Vagina (tissue), 2 donors: ENCODE data around the gene BUD23.

Source experiments
- POLR2A ChIP-seq, 2 donors: fragments of 450-650 bp; IDR thresholded peaks; one replicate each; pipeline ENCODE4 v1.6.1; 2017; ENCODE audit warnings: antibody characterized with exemption in 2 of 2, mild to moderate bottlenecking in 2 of 2, moderate library complexity in 2 of 2
- POLR2AphosphoS5 ChIP-seq, 2 donors: sonication (generic); formaldehyde crosslinking; IDR thresholded peaks; one replicate each; pipeline ENCODE4 v1.9.0; 2017; ENCODE audit warnings: antibody characterized with exemption in 2 of 2, mild to moderate bottlenecking in 2 of 2, low read depth in 1 of 2; ENCODE audit not compliant: insufficient read depth in 1 of 2
- TF ChIP-seq, protein P1 (sequence below), 3 experiments: fragments of 450-650 bp in 2 of 3; fragments of 200-600 bp in 1 of 3; sonication (generic) in 1 of 3; IDR thresholded peaks; one replicate each; pipeline ENCODE4 v1.5.1; 2017 to 2019; ENCODE audit warnings: antibody characterized with exemption in 3 of 3, mild to moderate bottlenecking in 2 of 3, moderate library complexity in 2 of 3

DNA sequence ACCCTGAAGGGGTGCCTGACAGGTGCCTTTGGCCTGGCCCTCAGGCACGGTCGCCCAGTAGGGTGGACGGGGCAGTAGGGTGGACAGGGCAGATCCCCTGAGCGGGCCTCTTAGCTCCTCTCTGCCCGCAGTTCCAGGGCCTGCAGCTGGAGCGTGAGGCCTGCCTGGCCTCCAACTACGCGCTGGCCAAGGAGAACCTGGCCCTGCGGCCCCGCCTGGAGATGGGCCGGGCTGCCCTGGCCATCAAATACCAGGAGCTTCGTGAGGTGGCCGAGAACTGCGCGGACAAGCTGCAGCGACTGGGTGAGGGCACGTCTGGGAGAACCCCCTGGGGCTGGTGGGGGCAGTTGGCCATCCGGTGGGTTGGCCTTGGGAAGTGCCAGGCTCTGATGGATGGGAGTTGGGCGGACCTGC, 14.1 kb upstream of the BUD23 start:
- TF ChIP-seq, protein P1, sequence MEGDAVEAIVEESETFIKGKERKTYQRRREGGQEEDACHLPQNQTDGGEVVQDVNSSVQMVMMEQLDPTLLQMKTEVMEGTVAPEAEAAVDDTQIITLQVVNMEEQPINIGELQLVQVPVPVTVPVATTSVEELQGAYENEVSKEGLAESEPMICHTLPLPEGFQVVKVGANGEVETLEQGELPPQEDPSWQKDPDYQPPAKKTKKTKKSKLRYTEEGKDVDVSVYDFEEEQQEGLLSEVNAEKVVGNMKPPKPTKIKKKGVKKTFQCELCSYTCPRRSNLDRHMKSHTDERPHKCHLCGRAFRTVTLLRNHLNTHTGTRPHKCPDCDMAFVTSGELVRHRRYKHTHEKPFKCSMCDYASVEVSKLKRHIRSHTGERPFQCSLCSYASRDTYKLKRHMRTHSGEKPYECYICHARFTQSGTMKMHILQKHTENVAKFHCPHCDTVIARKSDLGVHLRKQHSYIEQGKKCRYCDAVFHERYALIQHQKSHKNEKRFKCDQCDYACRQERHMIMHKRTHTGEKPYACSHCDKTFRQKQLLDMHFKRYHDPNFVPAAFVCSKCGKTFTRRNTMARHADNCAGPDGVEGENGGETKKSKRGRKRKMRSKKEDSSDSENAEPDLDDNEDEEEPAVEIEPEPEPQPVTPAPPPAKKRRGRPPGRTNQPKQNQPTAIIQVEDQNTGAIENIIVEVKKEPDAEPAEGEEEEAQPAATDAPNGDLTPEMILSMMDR (IDR thresholded peaks at IDR 0.05) = no peak
- TF ChIP-seq POLR2A (IDR thresholded peaks at IDR 0.05) = no peak
- no peak for TF ChIP-seq POLR2AphosphoS5 (IDR thresholded peaks at IDR 0.05; ENCODE audit: insufficient read depth in 1 of 2, low read depth in 1 of 2)
